ENCODE measurements around the gene DOCK11. TPM values are rescaled to one million over a fixed set of nuclear protein-coding genes. Genes with fewer than 3 reads are reported as not detected.

The DOCK11 gene
- total and polyA plus RNA-seq, 12 donors = 1.3 to 9.4 (median 3.0) TPM

DNA sequence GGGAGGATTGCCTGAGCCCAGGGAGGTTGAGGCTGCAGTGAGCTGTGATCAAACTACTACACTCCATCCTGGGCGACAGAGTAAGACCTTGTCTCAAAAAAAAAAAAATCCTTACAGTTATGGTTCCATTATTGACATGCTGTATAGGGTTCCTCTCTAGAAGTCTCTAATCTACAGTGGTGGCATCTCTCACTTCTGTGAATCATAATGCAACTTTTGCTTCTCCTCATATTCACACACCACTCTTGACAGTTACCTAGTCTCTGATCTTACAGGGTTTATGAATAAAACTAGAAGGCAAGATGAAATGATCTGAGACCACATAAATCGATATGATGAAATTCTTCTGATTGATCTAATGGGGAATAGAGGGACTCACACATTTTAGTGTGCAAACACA is 40.6 kb downstream of the DOCK11 start:
- ATAC-seq (no peak), DNase-seq (no peak)
- H3K27me3 ChIP-seq = peaks cover 0 to 6% (median 0%) of the 10 kb centered on the region in 7 donors
- peaks cover 0 to 4% (median 0%) of the 10 kb centered on the region in 11 donors for H3K9me3 ChIP-seq
- H3K27ac ChIP-seq = peak overlapping the region in 2 of 10 donors; percentile 31 to 68
- no peak for TF ChIP-seq CTCF (IDR thresholded peaks at IDR 0.05)
- H3K4me3 ChIP-seq = no peak overlapping the region
- WGBS, 2 donors = 95 to 98% methylated on average over 2 of the region's 2 CpGs
- H3K4me1 ChIP-seq = peaks cover 0 to 34% (median 0%) of the 10 kb centered on the region in 9 donors
- intact Hi-C loops (cut with DNase I) = no loop called here
- no peaks in the 10 kb centered on the region for H3K36me3 ChIP-seq

- peaks cover 0 to 30% (median 0%) of the 10 kb centered on the region in 9 donors for H3K4me1 ChIP-seq
- ATAC-seq = peak in 3 of 8 donors; percentile 37 to 58 (median 41)
- peak in 6 of 9 donors; percentile 14 to 39 (median 22) for TF ChIP-seq CTCF (IDR thresholded peaks at IDR 0.05)
These were observed 41.3 kb downstream of the DOCK11 start for GRCh38 chrX:118536687-118537461.

GRCh38 chrX:118538386-118538785 is 42.8 kb downstream of the DOCK11 start:
- Histone ChIP-seq H3K27me3 (peaks cover 0 to 6% (median 0%) of the 10 kb centered on the region in 7 donors), H3K36me3 (no peaks in the 10 kb centered on the region), H3K27ac (peak overlapping the region in 2 of 10 donors; percentile 43 to 63), H3K4me1 (peaks cover 0 to 30% (median 0%) of the 10 kb centered on the region in 9 donors), H3K9me3 (peaks cover 0 to 4% (median 0%) of the 10 kb centered on the region in 11 donors), H3K4me3 (no peak overlapping the region)
- no peak for ATAC-seq
- intact Hi-C loops (cut with DNase I) = no loop called here
- no peak for TF ChIP-seq CTCF (IDR thresholded peaks at IDR 0.05)
- DNase-seq = no peak
- WGBS, 2 donors = 65 to 66% methylated on average over 5 of the region's 5 CpGs

More at GRCh38 chrX:118536687-118537461, 41.3 kb downstream of the DOCK11 start:
- Histone ChIP-seq H3K9me3 (peaks cover 0 to 4% (median 0%) of the 10 kb centered on the region in 11 donors), H3K27ac (peak overlapping the region in 4 of 10 donors; percentile 9 to 68 (median 32)), H3K4me3 (peak overlapping the region in 1 of 10 donors; percentile 4), H3K36me3 (no peaks in the 10 kb centered on the region), H3K27me3 (peaks cover 0 to 6% (median 0%) of the 10 kb centered on the region in 7 donors)
- intact Hi-C loops (cut with DNase I) = no loop called here
- no peak for DNase-seq
- 19 to 21% methylated on average over 6 of the region's 6 CpGs for WGBS, 2 donors

DNA sequence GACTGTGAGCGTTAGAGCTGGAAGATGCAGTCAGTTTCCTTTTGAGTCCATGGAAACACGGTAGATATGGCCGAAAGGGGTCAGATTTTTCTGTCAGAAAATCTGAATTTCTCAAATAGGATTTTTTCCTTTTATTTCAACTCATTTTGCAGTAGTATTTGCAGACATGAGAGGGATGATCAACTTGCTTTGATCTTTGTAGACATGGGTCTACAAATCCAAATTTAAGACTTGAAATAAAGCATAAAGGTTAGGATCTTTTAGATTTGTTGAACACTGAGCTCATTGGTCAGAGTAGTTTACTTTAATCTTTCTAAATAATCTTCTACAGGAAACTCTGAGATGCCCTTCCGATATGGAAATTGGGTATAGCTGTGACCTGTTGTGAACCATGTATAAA is 44.7 kb downstream of the DOCK11 start:
- 79 to 83% methylated on average over 4 of the region's 4 CpGs for WGBS, 2 donors
- no peak overlapping the region for H3K27ac ChIP-seq
- DNase-seq = no peak
- no peak overlapping the region for H3K4me3 ChIP-seq
- no peak for TF ChIP-seq CTCF (IDR thresholded peaks at IDR 0.05)
- intact Hi-C loops (cut with DNase I) = no loop called here
- ATAC-seq = no peak
- H3K36me3 ChIP-seq = peaks cover 0 to 5% (median 0%) of the 10 kb centered on the region in 9 donors
- H3K27me3 ChIP-seq = peaks cover 0 to 10% (median 0%) of the 10 kb centered on the region in 7 donors
- H3K4me1 ChIP-seq = peaks cover 0 to 35% (median 0%) of the 10 kb centered on the region in 9 donors
- H3K9me3 ChIP-seq = peaks cover 0 to 4% (median 0%) of the 10 kb centered on the region in 11 donors

Measured in heart right ventricle (tissue), 16 donors.